ENCODE data around the gene GIGYF2.

GIGYF2 gene

DNA sequence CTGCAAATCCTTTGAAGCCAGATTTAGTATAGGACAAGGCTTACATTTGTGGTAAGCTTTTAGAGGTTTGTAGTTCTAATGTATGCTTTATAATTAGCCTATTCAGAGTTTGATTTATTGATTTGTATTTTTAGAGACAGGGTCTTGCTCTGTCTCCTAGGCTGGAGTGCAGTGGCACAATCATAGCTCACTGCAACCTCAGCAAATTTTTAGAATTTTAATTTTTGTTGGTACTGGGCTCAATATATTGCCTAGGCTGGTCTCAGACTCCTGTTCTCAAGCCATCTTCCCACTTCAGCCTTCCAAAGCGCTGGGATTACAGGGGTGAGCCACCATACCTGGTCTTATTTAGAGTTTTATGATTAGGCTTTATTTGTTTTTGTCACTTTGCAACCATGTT is 74.7 kb downstream of the GIGYF2 start:
- no peak for TF ChIP-seq POLR2AphosphoS5 (IDR thresholded peaks at IDR 0.05; ENCODE audit: low read depth, low read length)
- TF ChIP-seq FOXP2 (optimal IDR thresholded peaks at IDR 0.05; ENCODE audit: borderline replicate concordance, extremely low read depth, extremely low read length, insufficient read depth) = no peak
- TF ChIP-seq, protein P1, sequence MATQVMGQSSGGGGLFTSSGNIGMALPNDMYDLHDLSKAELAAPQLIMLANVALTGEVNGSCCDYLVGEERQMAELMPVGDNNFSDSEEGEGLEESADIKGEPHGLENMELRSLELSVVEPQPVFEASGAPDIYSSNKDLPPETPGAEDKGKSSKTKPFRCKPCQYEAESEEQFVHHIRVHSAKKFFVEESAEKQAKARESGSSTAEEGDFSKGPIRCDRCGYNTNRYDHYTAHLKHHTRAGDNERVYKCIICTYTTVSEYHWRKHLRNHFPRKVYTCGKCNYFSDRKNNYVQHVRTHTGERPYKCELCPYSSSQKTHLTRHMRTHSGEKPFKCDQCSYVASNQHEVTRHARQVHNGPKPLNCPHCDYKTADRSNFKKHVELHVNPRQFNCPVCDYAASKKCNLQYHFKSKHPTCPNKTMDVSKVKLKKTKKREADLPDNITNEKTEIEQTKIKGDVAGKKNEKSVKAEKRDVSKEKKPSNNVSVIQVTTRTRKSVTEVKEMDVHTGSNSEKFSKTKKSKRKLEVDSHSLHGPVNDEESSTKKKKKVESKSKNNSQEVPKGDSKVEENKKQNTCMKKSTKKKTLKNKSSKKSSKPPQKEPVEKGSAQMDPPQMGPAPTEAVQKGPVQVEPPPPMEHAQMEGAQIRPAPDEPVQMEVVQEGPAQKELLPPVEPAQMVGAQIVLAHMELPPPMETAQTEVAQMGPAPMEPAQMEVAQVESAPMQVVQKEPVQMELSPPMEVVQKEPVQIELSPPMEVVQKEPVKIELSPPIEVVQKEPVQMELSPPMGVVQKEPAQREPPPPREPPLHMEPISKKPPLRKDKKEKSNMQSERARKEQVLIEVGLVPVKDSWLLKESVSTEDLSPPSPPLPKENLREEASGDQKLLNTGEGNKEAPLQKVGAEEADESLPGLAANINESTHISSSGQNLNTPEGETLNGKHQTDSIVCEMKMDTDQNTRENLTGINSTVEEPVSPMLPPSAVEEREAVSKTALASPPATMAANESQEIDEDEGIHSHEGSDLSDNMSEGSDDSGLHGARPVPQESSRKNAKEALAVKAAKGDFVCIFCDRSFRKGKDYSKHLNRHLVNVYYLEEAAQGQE (IDR thresholded peaks at IDR 0.05; ENCODE audit: insufficient read depth in 1 of 2, low read depth in 2 of 2, low read length in 2 of 2) = no peak
- TF ChIP-seq TAF1 (IDR thresholded peaks at IDR 0.05; ENCODE audit: borderline replicate concordance, insufficient read depth, low read length) = no peak
- no peak for TF ChIP-seq SIN3A (IDR thresholded peaks at IDR 0.05; ENCODE audit: borderline replicate concordance, insufficient read depth, low read length)

DNA sequence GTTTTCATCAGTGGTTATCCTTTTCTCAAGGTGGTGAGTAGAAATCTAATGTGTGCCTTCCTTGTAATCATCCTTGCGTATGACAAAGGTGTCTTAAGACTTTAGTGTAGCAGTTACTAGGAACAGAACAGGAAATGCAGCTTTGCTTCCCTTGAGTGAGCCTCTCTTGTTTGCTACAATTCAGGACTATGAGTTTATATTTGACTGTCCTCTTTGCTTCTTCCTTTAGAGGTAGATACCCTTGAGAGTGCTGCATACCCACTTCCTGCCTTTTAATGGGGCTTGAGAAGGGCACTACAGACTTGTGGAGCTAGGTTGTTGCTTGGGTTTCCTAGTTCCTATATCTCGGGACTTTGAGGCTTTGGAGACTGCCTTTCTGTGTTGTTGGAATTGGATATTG is 75.4 kb downstream of the GIGYF2 start:
- no peak for TF ChIP-seq SIN3A (IDR thresholded peaks at IDR 0.05; ENCODE audit: borderline replicate concordance, insufficient read depth, low read length)
- TF ChIP-seq POLR2AphosphoS5 (IDR thresholded peaks at IDR 0.05; ENCODE audit: low read depth, low read length) = no peak
- TF ChIP-seq, protein P1 (IDR thresholded peaks at IDR 0.05; ENCODE audit: insufficient read depth in 1 of 2, low read depth in 2 of 2, low read length in 2 of 2) = no peak
- no peak for TF ChIP-seq TAF1 (IDR thresholded peaks at IDR 0.05; ENCODE audit: borderline replicate concordance, insufficient read depth, low read length)
- TF ChIP-seq FOXP2 (optimal IDR thresholded peaks at IDR 0.05; ENCODE audit: borderline replicate concordance, extremely low read depth, extremely low read length, insufficient read depth) = no peak

DNA sequence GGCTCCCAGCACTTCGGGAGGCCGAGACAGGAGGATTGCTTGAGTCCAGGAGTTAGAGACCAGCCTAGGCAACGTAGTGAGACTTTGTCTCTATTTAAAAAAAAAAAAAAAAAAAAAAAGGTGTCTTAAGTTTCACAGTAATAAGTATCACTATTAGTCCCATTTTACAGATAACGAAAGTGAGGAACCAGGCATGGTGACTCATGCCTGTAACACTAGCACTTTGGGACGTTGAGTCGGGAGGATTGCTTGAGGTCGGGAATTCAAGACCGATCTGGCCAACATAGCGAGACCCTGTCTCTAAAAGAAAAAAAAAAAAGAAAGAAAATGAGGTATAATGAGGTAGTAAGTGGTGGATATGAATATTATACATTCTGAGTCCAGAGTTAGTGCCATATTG is 76.7 kb downstream of the GIGYF2 start:
- no peak for TF ChIP-seq POLR2AphosphoS5 (IDR thresholded peaks at IDR 0.05; ENCODE audit: low read depth, low read length)
- TF ChIP-seq, protein P1 (IDR thresholded peaks at IDR 0.05; ENCODE audit: insufficient read depth in 1 of 2, low read depth in 2 of 2, low read length in 2 of 2) = no peak
- TF ChIP-seq TAF1 (IDR thresholded peaks at IDR 0.05; ENCODE audit: borderline replicate concordance, insufficient read depth, low read length) = no peak
- no peak for TF ChIP-seq FOXP2 (optimal IDR thresholded peaks at IDR 0.05; ENCODE audit: borderline replicate concordance, extremely low read depth, extremely low read length, insufficient read depth)
- TF ChIP-seq SIN3A (IDR thresholded peaks at IDR 0.05; ENCODE audit: borderline replicate concordance, insufficient read depth, low read length) = no peak

DNA sequence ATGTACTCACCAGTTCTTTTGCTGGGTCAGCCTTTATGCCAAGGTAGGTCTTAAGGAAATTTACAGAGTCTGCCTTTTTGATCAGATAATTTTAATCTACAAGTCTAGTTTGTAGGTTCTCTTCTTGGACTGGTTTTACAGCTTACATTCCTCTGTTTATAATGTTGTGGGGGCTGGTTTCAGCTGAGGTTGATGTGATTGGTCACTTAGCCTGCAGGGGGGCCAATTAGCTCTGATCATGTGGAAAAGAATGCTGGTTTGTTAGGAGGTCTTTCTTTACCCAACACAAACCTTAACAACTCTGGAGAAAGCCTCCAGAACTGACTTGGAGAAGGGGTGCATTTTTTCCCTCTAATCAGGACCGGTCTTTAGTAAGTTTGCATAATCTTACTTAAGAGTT is 79.3 kb downstream of the GIGYF2 start, which contains the start of gene KCNJ13:
Gene KCNJ13 (minus strand): TSS at position 131 of the 400 bp plus-strand sequence. CDS start 5,203 bp downstream, outside the sequence.
- TF ChIP-seq FOXP2 (optimal IDR thresholded peaks at IDR 0.05; ENCODE audit: borderline replicate concordance, extremely low read depth, extremely low read length, insufficient read depth) (no peak), POLR2AphosphoS5 (IDR thresholded peaks at IDR 0.05; ENCODE audit: low read depth, low read length) (no peak)

DNA sequence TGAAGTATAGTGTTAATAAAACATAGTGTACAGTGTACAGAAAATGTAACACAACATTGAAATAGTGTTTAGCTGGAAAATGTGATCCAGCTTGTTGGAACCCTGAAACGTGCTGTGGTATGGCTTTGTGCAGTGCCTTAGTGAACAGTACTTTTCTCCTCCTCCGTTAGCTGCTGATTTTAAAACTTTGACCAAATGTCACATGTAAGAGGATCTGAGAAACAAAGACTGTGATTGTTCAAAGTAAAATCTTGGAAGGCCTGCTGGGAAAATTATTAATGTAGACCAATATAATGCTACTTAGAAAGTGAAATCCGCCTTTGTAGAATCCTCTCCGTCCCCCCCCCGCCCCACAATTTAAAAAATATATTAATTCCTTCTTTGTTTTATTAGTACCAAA is 80.1 kb downstream of the GIGYF2 start:
- TF ChIP-seq POLR2AphosphoS5 (IDR thresholded peaks at IDR 0.05; ENCODE audit: low read depth, low read length) (no peak), SIN3A (IDR thresholded peaks at IDR 0.05; ENCODE audit: borderline replicate concordance, insufficient read depth, low read length) (no peak), TAF1 (IDR thresholded peaks at IDR 0.05; ENCODE audit: borderline replicate concordance, insufficient read depth, low read length) (no peak), FOXP2 (optimal IDR thresholded peaks at IDR 0.05; ENCODE audit: borderline replicate concordance, extremely low read depth, extremely low read length, insufficient read depth) (no peak)
- TF ChIP-seq, protein P1 (IDR thresholded peaks at IDR 0.05; ENCODE audit: insufficient read depth in 1 of 2, low read depth in 2 of 2, low read length in 2 of 2) = no peak

Measured in PFSK-1 (cell line).